HG02973 (cell line): Measurements from ENCODE around the gene GHDC.
"Not testable (repeated sequence)": the region's sequence is repeated elsewhere in the genome, so short reads cannot be mapped to it uniquely, and the experiment has no call there.

Source experiments
- ATAC-seq: cut with Tn5 transposase; IDR thresholded peaks from one replicate; pipeline ENCODE4 v1.9.1; 2021; ENCODE audit warnings: moderate library complexity; ENCODE audit not compliant: unreplicated experiment

GHDC gene

DNA sequence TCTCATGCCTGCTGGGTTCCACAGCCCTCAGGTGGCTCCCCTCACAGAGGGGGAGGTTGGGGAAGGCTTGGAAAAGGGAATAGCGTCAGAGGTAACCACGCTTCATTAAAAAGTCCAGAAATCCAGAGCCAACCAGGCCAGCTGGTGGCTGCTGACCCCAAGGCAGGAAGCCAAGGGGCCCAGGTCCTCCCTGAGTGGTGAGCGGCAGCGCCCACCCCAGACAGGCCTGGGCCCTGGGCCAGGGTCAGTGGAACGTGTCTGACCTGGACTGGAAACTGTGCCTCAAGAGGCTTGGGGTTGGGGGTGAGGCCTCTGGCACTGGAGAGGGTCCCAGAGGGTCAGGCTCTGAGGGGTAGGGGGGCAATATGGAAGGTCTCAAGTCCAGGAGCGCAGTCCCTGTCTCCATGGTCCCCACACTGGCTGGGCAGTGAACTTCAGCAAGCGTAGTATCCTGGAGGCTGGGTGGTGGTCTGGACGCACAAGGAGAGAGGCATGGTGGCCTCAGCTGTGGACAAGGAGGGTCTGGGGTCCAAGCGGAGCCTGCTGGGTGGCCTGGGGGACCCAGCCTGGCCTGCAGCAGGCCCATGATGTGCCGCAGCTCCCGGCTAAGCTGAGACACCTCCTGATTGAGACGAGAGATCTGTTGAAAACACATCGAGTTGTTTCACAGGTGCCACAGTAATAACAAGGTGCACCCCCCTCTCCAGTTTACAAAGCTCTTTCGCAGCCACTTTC, 34.3 kb downstream of the GHDC start:
- ATAC-seq, result no peak

DNA sequence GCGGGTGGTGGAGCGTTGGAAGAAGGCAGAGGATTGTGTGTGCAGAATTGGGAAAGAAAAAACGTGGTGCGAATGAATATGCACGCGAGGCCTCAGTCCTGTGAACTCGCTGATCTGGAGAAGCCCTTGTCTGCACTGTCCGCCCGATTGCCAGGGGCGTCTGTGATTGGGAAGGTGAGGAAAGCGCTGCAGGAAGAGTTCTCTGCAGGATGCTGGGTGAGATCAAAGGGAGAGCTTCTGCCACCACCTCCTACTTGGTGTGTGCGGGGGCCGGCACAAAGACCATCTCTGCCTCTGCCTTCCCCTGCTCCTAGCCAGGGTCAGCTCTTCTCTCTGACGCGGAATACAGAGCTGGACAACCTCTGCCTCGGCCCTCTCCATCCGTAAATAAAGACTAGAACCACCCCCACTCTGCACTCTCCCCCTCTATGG, 38.7 kb downstream of the GHDC start:
- no peak for ATAC-seq

DNA sequence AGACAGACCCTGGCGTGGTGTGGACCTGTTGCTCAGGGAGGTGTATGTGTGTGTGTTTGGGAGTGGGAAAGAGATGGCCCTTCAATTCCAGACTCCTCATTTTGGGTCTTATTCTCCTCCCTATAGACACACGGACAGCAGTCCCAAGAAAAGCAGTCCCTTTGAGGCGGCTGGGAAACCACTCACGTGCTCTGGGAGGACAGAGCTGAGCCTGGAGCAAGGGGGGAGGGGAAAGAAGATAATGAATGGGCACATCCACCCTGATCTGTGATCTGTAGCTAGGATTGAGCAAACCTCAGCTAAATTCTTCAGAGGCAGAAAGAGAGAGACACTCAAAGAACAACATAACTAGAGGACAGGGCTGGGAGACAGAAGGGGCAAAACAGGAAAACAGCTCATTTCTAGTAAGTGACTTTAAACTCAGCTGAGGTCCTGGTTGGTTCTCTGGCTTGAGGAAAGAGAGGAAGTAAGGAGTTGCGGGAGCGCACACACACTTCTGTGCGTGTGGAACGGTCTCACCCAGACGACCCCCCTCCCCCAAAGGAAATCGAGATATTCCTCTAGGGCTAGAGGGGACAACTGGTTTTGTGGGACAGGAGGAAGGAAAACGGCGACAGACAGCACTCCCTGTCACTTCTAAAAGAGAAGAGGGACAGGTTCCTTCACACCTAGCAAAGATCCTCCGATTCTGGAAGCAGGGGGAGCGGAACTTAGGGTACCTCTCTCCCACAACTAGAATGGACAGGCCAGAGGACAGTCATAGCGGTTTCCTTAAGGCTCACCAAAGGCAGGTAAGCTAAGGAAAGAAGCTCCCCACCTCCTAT, 40.2 kb downstream of the GHDC start:
- ATAC-seq, result no peak

DNA sequence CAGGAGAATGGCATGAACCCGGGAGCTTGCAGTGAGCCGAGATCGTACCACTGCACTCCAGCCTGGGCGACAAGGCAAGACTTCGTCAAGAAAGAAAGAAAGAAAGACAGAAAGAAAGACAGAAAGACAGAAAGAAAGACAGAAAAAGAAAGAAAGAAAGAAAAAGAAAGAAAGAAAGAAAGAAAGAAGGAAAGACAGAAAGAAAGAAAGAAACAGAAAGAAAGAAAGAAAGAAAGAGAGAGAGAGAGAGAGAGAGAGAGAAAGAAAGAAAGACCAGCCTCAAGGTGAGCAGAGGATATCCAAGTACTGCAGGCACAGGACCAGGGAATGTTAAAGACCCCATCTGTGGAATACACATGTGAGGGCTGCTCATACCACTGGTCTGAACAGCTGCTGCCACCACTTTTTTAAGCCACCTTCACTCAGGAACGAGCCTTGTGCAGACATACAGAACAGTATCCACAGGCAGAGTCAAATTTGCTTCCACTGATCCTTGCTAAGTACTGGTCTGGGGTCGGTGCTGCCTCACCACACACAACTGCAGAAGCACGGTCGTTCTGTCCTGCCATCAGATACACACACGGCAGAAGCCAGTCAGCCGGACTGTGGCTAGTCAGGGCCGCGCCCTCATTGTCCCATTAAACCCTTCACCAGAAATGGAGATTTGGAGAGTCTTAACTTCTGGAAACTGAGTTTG, 47.2 kb downstream of the GHDC start:
- ATAC-seq, result no peak

DNA sequence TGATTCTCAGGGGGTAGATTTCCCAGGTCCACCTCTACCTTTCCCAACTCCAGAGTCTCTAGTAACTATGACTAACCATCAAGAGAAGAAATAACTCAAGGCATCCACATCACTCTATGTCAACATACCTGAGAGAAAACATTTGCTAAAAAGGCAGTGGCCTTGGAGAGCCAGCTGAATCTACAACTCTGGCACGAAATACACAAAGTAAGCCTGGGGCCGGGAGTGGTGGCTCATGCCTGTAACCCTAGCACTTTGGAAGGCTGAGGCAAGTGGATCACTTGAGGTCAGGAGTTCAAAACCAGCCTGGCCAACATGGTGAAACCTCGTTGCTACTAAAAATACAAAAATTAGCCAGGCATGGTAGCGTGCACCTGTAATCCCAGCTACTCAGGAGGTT, 51.2 kb downstream of the GHDC start:
- ATAC-seq, result not testable (repeated sequence)

DNA sequence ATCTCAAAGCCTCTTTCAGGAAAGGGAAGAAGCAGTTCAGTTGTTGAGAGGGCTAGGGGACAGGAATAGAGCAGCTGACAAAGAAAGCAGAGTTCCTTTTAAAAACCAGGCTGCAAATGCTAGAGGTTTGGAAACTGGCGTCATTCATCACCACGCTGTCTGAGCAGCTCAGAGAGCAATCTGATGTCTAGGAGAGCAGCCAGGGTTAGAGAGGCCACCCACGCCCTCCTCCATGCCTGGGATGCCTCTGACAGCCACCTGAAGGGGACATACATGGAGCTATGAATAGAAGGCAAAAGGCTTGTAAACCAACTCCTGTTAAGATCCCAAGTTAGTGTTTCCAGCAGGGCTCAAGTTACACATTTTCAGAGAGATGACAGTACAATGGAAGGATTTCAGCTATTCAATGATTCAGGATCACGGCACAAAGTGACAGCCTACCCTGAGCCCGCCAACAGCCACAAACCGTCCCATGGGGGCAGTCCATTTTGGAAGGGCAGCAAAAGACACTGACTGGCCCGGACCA, 51.9 kb downstream of the GHDC start:
- no peak for ATAC-seq

DNA sequence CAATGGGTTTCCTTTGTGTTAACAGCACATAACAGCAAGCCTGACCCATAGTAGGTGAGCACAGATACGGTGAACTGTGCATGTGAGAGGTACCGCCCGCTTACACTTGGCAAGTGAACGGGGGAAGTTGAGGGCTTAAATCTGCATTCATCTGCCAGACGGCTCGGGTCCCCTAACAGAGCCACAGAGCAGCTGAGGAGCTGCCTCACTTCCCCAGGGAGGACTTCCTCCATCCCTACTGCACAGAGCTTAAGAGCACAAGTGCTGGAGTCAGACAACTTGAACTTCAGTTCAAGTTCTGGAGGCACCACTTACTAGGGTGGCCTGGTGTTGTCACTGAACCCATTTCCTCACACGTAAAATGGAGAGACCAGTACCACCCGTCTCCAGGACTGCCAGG, 52.9 kb downstream of the GHDC start:
- ATAC-seq, result no peak

DNA sequence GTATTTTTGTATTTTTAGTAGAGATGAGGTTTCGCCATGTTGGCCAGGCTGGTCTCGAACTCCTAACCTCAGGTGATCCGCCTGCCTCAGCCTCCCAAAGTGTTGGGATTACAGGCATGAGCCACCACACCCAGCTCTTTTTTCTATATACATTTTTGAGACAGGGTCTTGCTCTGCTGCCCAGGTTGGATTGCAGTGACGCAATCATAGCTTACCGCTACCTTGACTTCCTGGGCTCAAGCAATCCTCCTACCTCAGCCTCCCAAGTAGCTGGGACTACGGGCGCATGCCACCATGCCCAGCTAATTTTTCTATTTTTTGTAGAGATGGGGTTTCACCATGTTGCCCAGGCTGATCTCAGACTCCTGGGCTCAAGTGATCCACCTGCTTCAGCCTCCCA, 53.6 kb downstream of the GHDC start:
- ATAC-seq, result not testable (repeated sequence)
